ENCODE measurements around the gene COL6A1. TPM values are rescaled to one million over a fixed set of nuclear protein-coding genes. Genes with fewer than 3 reads are reported as not detected.

Gene COL6A1, protein sequence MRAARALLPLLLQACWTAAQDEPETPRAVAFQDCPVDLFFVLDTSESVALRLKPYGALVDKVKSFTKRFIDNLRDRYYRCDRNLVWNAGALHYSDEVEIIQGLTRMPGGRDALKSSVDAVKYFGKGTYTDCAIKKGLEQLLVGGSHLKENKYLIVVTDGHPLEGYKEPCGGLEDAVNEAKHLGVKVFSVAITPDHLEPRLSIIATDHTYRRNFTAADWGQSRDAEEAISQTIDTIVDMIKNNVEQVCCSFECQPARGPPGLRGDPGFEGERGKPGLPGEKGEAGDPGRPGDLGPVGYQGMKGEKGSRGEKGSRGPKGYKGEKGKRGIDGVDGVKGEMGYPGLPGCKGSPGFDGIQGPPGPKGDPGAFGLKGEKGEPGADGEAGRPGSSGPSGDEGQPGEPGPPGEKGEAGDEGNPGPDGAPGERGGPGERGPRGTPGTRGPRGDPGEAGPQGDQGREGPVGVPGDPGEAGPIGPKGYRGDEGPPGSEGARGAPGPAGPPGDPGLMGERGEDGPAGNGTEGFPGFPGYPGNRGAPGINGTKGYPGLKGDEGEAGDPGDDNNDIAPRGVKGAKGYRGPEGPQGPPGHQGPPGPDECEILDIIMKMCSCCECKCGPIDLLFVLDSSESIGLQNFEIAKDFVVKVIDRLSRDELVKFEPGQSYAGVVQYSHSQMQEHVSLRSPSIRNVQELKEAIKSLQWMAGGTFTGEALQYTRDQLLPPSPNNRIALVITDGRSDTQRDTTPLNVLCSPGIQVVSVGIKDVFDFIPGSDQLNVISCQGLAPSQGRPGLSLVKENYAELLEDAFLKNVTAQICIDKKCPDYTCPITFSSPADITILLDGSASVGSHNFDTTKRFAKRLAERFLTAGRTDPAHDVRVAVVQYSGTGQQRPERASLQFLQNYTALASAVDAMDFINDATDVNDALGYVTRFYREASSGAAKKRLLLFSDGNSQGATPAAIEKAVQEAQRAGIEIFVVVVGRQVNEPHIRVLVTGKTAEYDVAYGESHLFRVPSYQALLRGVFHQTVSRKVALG
- 10 to 100 TPM; 19.4 to 21.0 TPM for total RNA-seq
- polyA plus RNA-seq, result 1 to 10 TPM; 1.7 to 2.0 (median 1.7) TPM
- 9.8 to 186 (median 48.8) reads per million in 6 experiments for total RNA-seq

DNA sequence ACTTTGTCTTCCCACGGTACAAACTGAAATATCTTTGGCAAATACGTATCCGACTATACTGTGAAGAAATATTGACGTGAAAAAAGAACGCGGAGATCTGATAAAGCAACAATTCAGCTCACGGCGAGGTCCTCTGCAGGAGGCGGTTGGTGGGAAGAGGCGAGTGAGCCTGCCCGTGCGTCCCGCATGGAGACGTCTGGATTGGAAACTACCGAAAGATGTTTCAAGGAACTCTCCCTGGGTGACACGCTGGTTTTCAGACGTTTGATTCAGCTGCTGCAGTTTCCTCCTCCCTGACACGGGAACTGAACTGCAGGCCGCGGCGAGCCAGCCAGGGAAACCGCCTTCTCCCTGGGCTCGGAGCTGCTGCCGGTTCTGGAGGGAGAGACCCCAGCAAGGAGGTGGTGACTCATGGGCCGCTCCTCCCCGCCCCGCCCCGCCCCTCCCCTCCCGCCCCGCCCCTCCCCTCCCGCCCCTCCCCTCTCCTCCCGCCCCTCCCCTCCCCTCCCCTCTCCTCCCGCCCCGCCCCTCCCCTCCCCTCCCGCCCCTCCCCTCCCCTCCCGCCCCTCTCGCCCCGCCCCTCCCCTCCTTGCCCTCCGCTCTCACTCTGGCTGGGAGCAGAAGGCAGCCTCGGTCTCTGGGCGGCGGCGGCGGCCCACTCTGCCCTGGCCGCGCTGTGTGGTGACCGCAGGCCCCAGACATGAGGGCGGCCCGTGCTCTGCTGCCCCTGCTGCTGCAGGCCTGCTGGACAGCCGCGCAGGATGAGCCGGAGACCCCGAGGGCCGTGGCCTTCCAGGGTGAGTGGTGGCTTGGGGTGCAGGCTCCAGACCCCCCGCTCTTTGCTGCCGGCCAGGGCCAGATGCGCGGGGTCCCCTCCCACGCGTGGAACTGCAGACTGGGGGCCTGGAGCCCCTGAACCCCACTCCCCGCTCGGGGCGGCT, at the start of gene COL6A1:
Gene COL6A1, plus strand, starts transcription at position 620 of the 941 bp plus-strand sequence. Its CDS starts 81 bp downstream, at position 701.
- H3K36me3 Mint-ChIP-seq, result peaks cover 3 to 7% (median 6%) of the 10 kb centered on the region in 3 donors
- DNase-seq (peak; percentile 34 to 80 (median 59)), ATAC-seq (peak; percentile 70 to 82)
- peak within 1 kb of the TSS in 1 of 10 donors; percentile 79 for H3K27ac Mint-ChIP-seq
- peak within 1 kb of the TSS in 9 of 10 donors; percentile 50 to 80 (median 62) for H3K4me3 Mint-ChIP-seq
- H3K4me1 Mint-ChIP-seq, result peaks cover 0 to 21% (median 14%) of the 10 kb centered on the region in 4 donors
- POLR2A ChIA-PET, result interaction anchor here (0.7 to 1.2 kb wide), 2 partner anchors 8 to 11 kb away, joined by 3 read pairs; no protein-coding TSS in a partner anchor
- no peaks in the 10 kb centered on the region for H3K9me3 Mint-ChIP-seq
- peaks cover 0 to 4% (median 0%) of the 10 kb centered on the region in 5 donors for H3K27me3 Mint-ChIP-seq

DNA sequence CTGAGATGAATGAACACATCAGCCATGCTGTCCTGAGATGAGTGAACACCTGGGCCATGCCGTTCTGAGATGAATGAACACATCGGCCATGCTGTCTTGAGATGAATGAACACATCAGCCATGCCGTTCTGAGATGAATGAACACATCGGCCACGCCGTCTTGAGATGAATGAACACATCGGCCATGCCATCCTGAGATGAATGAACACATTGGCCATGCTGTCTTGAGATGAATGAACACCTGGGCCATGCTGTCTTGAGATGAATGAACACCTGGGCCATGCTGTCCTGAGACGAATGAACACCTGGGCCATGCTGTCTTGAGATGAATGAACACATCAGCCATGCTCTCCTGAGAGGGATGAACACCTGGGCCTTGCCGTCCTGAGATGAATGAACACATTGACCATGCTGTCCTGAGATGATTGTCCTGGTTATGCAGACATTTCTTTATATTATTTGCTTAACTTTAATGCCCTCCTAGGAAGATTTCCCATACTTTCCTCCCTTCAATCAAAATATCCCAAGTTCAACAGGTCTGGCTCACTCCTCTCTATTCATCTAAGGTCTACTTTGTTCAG, 48.6 kb upstream of the COL6A1 start:
- H3K27ac Mint-ChIP-seq, result no peak overlapping the region
- DNase-seq, result peak in 1 of 10 donors; percentile 45
- ATAC-seq, result no peak
- POLR2A ChIA-PET, result no interaction called here
- no peaks in the 10 kb centered on the region for H3K27me3 Mint-ChIP-seq
- H3K4me1 Mint-ChIP-seq, result peaks cover 0 to 5% (median 3%) of the 10 kb centered on the region in 4 donors
- peaks cover 0 to 22% (median 0%) of the 10 kb centered on the region in 9 donors for H3K9me3 Mint-ChIP-seq
- H3K36me3 Mint-ChIP-seq, result peaks cover 0 to 2% (median 0%) of the 10 kb centered on the region in 3 donors
- no peak overlapping the region for H3K4me3 Mint-ChIP-seq

DNA sequence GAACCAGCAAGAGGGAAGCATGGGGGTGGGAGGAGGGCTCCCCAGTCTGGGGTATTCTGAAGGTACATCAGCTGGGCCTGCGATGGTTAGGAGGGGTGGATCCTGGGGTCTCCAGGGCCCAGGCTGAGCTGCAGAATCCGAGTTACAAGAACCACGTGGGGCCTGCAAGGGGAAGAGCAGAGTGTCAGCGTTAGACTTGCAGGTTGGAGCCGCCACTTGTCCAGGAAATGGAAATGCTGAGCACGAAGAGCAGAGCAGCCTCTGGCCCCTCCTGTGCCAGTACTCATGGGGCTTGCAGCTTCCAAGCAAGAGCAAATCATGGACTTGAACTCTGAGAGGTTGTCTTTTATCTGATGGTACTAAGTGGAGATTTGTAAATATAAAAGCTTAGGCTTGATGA, 47.5 kb upstream of the COL6A1 start:
- no peaks in the 10 kb centered on the region for H3K27me3 Mint-ChIP-seq
- peaks cover 0 to 22% (median 0%) of the 10 kb centered on the region in 9 donors for H3K9me3 Mint-ChIP-seq
- POLR2A ChIA-PET, result no interaction called here
- H3K27ac Mint-ChIP-seq, result peak overlapping the region in 3 of 10 donors; percentile 34 to 72 (median 53)
- no peak overlapping the region for H3K4me3 Mint-ChIP-seq
- DNase-seq, result no peak
- H3K36me3 Mint-ChIP-seq, result peaks cover 0 to 2% (median 0%) of the 10 kb centered on the region in 3 donors
- ATAC-seq, result no peak
- H3K4me1 Mint-ChIP-seq, result peaks cover 0 to 6% (median 4%) of the 10 kb centered on the region in 4 donors

DNA sequence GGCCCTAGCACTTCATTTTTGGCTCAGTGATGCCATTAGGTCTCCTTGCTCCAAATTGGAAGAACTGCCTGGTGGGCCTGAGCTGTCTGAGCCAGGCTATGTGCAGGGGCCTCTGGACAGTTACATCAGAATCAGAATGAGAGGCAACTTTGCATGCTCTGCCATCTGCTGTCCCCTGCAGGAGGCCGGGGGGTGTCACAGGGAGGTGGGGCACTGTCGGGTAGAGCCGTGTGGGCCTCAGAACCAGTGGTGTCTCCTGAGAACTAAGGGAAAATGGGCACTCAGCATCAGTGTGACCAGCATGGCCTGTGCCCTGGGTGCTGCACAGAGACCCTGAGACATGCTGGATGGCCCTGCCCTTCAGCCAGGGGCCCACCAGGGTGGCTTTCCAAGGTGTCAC, 47.0 kb upstream of the COL6A1 start:
- H3K9me3 Mint-ChIP-seq, result peaks cover 0 to 22% (median 0%) of the 10 kb centered on the region in 9 donors
- POLR2A ChIA-PET, result no interaction called here
- no peaks in the 10 kb centered on the region for H3K27me3 Mint-ChIP-seq
- DNase-seq (no peak), ATAC-seq (no peak)
- peaks cover 0 to 6% (median 4%) of the 10 kb centered on the region in 4 donors for H3K4me1 Mint-ChIP-seq
- no peak overlapping the region for H3K4me3 Mint-ChIP-seq
- H3K27ac Mint-ChIP-seq, result peak overlapping the region in 1 of 10 donors; percentile 34
- H3K36me3 Mint-ChIP-seq, result peaks cover 0 to 2% (median 0%) of the 10 kb centered on the region in 3 donors

DNA sequence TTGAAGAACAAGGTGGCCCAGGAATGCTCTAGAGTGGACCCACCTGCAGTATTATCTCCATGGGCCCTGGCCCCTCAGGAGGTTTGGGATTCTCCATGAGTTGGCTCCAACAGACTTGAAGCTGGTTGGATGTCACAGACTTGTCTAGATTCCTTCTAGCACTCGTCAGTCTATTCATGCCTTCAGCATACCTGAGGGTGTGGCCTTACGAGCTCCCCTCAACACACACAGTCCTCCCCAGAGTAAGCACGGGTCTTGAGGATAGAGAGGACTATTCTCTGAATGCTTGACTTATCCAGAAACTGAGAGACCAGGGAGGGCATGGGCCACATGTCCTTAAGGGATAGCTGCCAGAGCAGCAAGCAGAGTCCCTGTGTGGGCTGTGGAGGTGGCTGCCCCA, 45.9 kb upstream of the COL6A1 start:
- Mint-ChIP-seq H3K9me3 (peaks cover 0 to 22% (median 0%) of the 10 kb centered on the region in 9 donors), H3K36me3 (peaks cover 0 to 2% (median 0%) of the 10 kb centered on the region in 3 donors), H3K27ac (no peak overlapping the region), H3K27me3 (no peaks in the 10 kb centered on the region), H3K4me1 (peaks cover 0 to 6% (median 4%) of the 10 kb centered on the region in 4 donors), H3K4me3 (no peak overlapping the region)
- POLR2A ChIA-PET, result no interaction called here
- DNase-seq, result no peak
- no peak for ATAC-seq

DNA sequence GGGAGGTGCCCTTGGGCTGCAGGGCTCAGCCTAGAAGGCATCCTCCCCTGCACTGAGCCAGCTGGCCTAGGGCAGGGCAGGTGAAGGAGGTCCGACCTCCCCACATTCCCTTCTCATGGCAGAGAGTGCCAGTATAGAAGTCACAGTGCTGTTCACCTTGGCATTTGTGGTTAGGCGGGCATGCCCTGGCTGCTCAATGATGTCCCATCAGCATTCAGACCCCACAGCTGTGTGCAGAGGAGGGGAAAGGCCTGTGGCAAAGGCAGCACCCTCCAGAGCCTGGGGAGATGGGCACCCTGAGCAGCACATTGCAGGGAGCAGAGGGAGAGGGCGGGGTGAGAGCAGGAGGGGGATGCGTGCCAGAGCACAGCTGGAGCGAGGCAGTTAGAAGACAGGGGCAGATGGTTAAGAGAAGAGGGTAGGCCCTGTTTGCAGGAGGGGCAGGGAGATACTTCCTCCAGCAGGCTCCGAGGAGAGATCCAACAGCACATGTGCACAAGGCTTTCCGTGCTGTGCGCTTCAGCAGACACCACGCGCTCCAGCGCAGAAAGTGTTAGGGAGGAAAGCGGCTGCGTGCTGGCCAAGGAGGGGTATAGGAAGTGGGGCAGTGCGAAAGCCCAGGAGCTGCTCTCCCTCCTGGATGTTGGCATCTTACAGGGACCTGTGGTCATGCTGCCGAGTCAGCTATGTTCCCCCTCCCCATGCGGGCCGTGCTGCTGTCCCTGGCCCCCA, 43.7 kb upstream of the COL6A1 start:
- no peak for ATAC-seq
- no peak for DNase-seq
- POLR2A ChIA-PET, result no interaction called here
- Mint-ChIP-seq H3K27ac (peak overlapping the region in 1 of 10 donors; percentile 29), H3K4me1 (peaks cover 0 to 6% (median 4%) of the 10 kb centered on the region in 4 donors), H3K4me3 (no peak overlapping the region), H3K27me3 (no peaks in the 10 kb centered on the region), H3K9me3 (peaks cover 0 to 22% (median 0%) of the 10 kb centered on the region in 9 donors), H3K36me3 (peaks cover 0 to 2% (median 0%) of the 10 kb centered on the region in 3 donors)

DNA sequence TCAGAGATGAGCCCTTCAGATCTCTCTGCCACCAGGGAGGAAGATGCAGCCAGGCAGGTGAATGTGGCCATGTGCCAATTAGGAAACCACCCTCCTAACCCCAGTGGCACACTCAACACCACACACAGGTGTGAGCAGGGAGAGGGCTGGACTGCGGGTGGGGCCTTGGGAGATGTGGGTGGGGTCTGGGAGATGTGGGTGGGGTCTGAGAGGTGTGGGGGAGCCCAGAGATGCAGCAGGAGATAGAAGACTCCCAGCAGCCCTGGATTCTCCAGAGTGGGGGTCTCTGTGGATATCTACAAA, 43.2 kb upstream of the COL6A1 start:
- H3K4me1 Mint-ChIP-seq, result peaks cover 0 to 6% (median 4%) of the 10 kb centered on the region in 4 donors
- DNase-seq (no peak), ATAC-seq (no peak)
- H3K27me3 Mint-ChIP-seq, result no peaks in the 10 kb centered on the region
- H3K36me3 Mint-ChIP-seq, result peaks cover 0 to 2% (median 0%) of the 10 kb centered on the region in 3 donors
- H3K27ac Mint-ChIP-seq, result no peak overlapping the region
- peaks cover 0 to 22% (median 0%) of the 10 kb centered on the region in 9 donors for H3K9me3 Mint-ChIP-seq
- POLR2A ChIA-PET, result no interaction called here
- no peak overlapping the region for H3K4me3 Mint-ChIP-seq

DNA sequence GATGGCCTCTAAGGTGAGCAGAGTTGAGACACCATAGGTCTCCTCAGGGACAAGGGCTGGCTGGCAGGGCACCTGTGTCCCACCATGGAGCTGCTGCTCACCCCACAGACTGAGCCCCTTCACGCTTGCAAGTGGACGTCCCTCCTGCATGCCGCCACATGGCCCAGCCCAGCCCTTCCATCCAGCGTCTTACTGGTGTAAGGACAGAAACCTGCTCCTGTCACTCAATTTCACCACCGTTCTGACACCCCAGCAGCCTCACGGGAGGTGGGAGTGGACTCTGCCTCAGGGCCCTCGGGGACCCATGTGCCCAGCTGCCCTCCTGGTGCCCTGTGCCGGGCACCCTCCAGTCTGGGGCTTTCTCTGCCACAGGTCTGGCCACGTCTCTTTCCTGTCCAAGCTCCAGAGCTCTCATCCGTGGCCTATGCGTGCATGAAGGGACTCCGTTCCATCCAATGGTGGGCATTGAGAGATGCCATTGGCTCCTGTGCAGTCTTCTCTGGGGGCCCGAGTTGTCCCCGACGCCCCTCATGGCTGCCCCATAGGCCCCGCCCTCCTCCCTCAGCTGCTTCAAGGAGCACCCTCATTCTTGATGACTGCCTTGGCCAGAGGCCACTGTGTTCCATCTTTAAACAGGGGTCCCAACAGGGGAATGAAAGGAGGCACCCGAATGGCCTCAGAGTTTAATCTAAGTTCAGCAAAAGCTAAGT, 42.6 kb upstream of the COL6A1 start:
- ATAC-seq (no peak), DNase-seq (no peak)
- Mint-ChIP-seq H3K4me1 (peaks cover 0 to 6% (median 4%) of the 10 kb centered on the region in 4 donors), H3K9me3 (peaks cover 0 to 20% (median 0%) of the 10 kb centered on the region in 9 donors), H3K27ac (no peak overlapping the region), H3K4me3 (no peak overlapping the region), H3K36me3 (peaks cover 0 to 2% (median 0%) of the 10 kb centered on the region in 3 donors), H3K27me3 (no peaks in the 10 kb centered on the region)
- POLR2A ChIA-PET, result no interaction called here

DNA sequence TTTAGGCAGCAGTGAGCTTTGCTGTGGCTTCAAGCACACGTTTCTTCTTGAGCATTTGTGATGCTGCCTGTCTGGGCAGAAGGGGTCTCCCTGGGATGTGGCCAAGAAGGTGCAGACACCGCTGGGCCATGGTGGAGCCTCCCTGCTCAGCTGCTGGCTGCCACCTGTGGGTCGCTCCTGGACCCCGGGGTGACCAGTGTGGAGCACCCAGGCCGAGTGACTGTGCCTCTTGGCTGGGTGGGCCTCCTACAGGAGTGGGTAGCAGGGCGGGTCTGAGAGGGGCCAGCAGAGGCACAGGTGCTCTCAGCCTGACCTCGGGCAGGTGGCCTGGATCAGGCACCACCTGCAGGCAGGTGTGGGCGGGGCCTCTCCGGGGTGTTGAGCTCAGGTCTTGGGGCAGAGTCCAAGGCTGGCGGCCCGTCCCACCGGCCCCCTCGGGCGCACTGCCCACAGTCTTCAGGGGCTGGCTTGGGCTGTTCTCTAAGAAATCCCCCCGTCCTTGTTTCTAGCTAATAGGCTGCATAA, 42.0 kb upstream of the COL6A1 start:
- Mint-ChIP-seq H3K27ac (no peak overlapping the region), H3K27me3 (no peaks in the 10 kb centered on the region), H3K36me3 (peaks cover 0 to 2% (median 0%) of the 10 kb centered on the region in 3 donors), H3K9me3 (peaks cover 0 to 20% (median 0%) of the 10 kb centered on the region in 9 donors), H3K4me1 (peaks cover 0 to 6% (median 4%) of the 10 kb centered on the region in 4 donors), H3K4me3 (no peak overlapping the region)
- ATAC-seq, result no peak
- no peak for DNase-seq
- POLR2A ChIA-PET, result no interaction called here

DNA sequence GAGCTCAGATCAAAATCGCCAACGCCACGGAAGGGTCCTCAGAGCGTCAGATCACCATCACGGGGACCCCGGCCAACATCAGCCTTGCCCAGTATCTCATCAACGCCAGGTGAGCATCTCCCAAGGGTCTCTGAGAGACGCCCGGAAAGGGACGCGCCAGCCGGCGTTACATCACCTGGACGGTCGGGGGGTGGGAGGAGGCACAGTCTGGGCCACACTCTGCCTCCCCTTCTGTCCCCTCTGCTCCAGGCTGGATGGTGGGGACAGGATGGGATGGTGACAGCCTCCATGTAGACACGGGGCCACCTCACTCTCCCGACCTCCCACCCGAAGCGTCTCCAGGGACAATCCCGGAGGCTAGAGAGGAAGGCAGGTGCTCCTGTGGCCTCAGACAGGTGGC, 41.5 kb upstream of the COL6A1 start:
- POLR2A ChIA-PET, result no interaction called here
- Mint-ChIP-seq H3K4me3 (no peak overlapping the region), H3K36me3 (peaks cover 0 to 2% (median 0%) of the 10 kb centered on the region in 3 donors), H3K9me3 (peaks cover 0 to 18% (median 0%) of the 10 kb centered on the region in 9 donors), H3K27me3 (no peaks in the 10 kb centered on the region), H3K4me1 (peaks cover 0 to 6% (median 4%) of the 10 kb centered on the region in 4 donors), H3K27ac (no peak overlapping the region)
- no peak for DNase-seq
- no peak for ATAC-seq
